NCI-H128 (cell line): Measurements from ENCODE around the gene COG4.

Experiments used
- DNase-seq: peaks from one replicate; lab custom pipeline; 2025; ENCODE audit not compliant: unreplicated experiment; lab: John Stamatoyannopoulos, UW

Gene COG4

GRCh38 chr16:70480127-70481105 is 42.9 kb downstream of the COG4 start:
- DNase-seq: no peak

GRCh38 chr16:70478912-70479341 is 44.4 kb downstream of the COG4 start:
- no peak for DNase-seq

- no peak for DNase-seq
These were observed 45.2 kb downstream of the COG4 start for GRCh38 chr16:70478169-70478568.

- DNase-seq: no peak
These were observed 46.9 kb downstream of the COG4 start for GRCh38 chr16:70476272-70477020.

DNA sequence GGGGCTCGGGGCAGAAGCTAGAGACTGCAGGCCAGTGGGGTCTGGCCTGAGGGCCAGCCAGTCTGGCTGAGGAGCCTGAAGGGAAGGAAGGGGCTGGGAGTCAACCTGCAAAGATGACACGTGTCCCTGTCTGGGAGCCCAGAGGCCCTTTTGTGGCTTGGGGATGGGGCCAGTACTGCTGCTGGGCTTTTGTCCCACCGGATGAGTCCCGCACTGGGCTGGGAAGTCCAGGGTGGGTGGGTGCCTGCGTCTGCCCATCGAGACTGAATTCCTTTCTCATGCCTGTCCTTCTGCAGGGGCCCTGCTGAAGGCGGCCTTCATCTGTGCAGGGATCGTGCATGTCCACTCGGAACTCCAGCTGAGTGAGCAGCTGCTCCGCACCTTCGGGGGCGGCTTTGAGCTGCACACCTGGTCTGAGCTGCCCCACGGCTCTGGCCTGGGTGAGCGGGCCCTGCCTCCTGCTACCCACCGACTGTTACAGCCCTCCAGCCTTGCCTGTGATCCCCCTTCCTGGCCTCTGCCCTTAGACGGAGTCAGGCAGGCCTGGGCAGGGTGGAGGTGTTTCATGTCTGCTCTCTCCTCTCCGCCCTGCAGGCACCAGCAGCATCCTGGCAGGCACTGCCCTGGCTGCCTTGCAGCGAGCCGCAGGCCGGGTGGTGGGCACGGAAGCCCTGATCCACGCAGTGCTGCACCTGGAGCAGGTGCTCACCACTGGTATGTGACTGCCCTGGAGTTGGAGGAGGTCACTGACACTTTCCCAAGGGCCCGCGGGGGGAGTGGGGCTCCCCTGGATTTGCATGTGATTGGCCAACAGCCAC is 48.1 kb downstream of the COG4 start:
- DNase-seq: no peak

DNA sequence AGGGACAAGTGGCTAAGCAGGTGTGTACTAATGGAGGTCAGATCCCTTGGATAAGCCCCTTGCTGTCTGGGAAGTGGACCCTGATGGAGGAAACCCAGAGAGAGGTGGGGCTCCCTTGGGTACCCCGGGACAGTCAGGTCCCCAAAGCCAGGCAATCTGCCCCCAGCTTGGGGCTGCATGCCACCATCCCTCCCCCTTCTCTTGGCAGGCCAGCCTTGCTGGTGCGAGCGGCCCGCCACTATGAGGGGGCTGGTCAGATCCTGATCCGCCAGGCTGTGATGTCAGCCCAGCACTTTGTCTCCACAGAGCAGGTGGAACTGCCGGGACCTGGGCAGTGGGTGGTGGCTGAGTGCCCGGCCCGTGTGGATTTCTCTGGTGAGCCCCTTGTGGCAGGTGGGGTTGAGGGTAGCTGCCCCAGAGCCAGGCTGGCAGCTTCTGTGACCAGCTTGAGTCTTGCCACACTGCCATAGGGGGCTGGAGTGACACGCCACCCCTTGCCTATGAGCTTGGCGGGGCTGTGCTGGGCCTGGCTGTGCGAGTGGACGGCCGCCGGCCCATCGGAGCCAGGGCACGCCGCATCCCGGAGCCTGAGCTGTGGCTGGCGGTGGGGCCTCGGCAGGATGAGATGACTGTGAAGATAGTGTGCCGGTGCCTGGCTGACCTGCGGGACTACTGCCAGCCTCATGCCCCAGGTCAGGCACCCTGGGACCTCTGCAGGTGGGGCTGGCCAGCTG is 48.9 kb downstream of the COG4 start:
- no peak for DNase-seq

GRCh38 chr16:70473446-70474319 is 49.7 kb downstream of the COG4 start:
- DNase-seq: no peak

DNA sequence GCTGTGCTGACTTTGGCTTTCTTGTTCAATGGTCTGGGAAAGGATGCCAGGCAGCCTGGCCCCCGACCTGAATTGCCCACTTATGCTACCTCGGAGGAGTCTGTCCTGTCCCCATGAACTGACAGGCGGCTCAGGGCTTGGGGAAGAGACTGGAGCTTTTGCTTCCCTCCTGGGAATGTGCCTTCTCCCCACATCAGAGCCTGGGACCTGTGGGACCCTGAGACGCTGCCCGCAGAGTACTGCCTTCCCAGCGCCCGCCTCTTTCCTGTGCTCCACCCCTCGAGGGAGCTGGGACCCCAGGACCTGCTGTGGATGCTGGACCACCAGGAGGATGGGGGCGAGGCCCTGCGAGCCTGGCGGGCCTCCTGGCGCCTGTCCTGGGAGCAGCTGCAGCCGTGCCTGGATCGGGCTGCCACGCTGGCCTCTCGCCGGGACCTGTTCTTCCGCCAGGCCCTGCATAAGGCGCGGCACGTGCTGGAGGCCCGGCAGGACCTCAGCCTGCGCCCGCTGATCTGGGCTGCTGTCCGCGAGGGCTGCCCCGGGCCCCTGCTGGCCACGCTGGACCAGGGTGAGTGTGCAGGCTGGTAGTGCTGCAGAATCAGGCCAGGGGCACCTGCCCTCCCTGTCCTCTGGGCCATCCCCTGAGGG is 50.4 kb downstream of the COG4 start:
- DNase-seq: no peak

DNA sequence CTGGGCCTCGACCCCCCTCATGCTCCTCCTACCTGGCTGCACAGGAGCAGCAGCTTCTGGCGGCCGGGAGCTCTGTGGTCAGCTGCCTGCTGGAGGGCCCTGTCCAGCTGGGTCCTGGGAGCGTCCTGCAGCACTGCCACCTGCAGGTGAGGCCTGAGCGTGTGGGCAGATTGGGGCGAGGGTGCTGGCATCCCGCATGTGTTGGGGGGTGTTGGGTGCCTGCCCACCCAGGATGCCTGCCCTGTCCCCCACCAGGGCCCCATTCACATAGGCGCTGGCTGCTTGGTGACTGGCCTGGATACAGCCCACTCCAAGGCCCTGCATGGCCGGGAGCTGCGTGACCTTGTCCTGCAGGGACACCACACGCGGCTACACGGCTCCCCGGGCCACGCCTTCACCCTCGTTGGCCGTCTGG is 52.4 kb downstream of the COG4 start:
- DNase-seq: no peak

- DNase-seq: no peak
These were observed 53.0 kb downstream of the COG4 start for GRCh38 chr16:70470141-70470926.

DNA sequence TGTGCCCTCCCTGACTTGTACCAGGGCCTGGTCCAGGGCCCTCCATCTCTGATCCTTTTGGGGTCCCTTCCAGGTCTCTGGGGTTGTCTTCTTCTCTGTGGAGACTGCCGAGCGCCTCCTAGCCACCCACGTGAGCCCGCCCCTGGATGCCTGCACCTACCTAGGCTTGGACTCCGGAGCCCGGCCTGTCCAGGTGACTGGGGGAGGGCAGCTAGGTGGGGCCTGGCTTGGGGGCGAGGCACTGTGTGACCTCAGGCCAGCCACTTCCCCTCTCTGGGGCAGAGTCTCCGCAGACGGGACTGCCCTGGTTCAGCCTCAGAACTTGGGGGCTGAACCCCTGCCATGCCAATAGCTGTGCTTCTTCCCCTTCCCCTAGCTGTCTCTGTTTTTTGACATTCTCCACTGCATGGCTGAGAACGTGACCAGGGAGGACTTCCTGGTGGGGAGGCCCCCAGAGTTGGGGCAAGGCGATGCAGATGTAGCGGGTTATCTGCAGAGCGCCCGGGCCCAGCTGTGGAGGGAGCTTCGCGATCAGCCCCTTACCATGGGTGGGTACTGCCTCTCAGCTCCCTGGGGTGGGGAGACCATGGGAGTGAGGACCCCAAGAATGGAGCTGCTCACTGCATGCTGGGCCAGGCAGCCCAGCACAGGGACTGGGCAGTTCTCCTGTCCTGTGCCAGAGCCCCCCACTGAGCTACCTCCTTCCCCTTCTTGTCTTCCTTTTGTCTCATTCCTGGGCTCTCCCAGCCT is 54.4 kb downstream of the COG4 start:
- DNase-seq: no peak

GRCh38 chr16:70467608-70468007 is 55.7 kb downstream of the COG4 start:
- no peak for DNase-seq

GRCh38 chr16:70467113-70467512 is 56.2 kb downstream of the COG4 start:
- no peak for DNase-seq

GRCh38 chr16:70466805-70467076 is 56.6 kb downstream of the COG4 start:
- DNase-seq: no peak

DNA sequence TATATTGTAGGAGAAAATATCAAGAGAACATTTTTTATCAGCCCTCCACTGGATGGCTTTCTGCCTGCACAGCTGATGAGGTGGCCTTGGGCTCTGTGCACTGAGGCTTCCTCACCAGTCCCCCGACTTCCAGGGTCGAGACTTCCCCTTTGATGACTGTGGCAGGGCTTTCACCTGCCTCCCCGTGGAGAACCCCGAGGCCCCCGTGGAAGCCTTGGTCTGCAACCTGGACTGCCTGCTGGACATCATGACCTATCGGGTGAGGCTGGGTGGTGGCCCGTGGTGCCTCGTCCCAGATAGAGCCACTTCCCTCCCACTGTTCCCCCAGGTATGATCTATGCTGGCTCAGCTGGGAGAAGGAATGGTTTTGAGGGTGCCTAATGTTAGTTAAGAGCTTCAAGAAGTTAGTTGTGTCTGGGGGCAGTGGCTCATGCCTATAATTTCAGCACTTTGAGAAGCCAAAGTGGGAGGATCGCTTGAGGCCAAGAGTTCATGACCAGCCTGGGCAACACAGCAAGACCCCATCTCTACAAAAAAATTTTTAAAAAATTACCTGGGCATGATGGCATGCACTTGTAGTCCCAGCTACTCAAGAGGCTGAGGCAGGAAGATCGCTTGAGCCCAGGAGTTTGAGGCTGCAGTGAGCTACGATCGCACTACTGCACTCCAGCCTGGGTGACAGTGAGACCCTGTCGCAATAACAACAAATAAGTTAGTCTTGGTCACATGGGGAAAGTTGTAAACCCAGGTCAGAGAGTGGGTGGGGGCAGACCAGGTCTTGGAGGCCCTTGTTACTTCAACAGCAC is 57.2 kb downstream of the COG4 start:
- DNase-seq: no peak

DNA sequence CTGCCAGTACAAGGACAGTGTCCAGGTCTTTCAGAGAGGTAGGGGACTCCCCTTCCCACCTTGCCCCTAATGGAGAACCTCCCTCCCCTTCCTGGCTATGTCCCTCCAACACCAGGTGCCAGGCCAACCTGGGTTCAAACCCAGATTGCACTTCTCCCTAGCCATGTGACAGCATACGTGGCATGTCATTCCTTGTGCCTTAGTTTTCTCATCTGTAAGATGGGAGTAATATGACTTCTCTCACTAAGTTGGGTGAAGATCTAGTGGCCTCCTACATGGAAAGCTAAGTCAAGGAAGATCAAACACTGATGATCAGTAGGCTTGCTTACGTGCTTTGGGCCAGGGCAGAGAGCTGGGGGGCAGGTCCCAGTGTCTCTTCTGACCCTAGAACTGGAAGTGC is 60.1 kb downstream of the COG4 start:
- no peak for DNase-seq

DNA sequence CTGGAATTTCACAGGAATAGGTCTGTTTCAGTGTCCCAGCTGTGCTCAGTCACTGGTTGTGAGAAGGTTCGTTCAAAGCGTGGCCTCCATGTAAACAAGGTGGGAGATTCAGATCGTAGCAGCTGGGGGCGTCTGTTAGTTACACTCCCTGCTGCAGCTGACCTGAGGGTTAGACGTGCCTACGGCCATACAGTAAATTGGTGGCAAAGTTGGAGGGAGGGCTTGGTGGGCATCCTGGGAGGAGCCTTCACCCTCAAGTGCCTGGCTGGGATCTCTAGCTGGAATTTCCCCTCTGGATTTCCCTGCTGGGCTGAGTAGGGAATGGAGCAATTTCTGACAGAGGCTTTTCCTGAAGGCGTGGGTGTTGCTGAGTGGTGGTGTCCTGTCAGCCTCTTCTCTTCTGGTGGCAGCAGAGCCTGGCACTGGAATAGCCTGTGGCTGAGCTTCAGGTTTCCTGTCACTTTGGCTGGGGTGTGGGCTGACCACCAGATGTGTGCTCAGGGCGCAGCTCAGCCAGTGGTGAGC is 62.6 kb downstream of the COG4 start:
- DNase-seq: no peak
